Bronchial epithelial cell (primary cell): ENCODE measurements around the gene PODXL2. TPM values are rescaled to one million over a fixed set of nuclear protein-coding genes. Genes with fewer than 3 reads are reported as not detected.

Experiments
- DNase-seq: peaks from one replicate; pipeline ENCODE4 v3.0.0-alpha.2; 2010; ENCODE audit warnings: low read depth
- FAIRE-seq: peaks from 2 replicates; lab custom pipeline; 2011; peaks lifted over from hg19 to GRCh38; lab: Jason Lieb, UNC
- H3K27me3 ChIP-seq: 2 replicates; pipeline ENCODE4 v1.5.1; 2011; ENCODE audit warnings: low read length; ENCODE audit not compliant: control insufficient read depth, insufficient read depth
- H3K36me3 ChIP-seq: 2 replicates; pipeline ENCODE4 v1.5.1; 2011; ENCODE audit warnings: low read length; ENCODE audit not compliant: control insufficient read depth, insufficient read depth
- H3K4me3 ChIP-seq: 2 replicates; pipeline ENCODE4 v1.5.1; 2011; ENCODE audit warnings: mild to moderate bottlenecking, low read depth, low read length, control low read depth
- CTCF ChIP-seq: IDR thresholded peaks from 2 replicates; pipeline ENCODE4 v1.5.1; 2011; ENCODE audit warnings: mild to moderate bottlenecking, moderate library complexity, low read length, control low read depth, inconsistent platforms; ENCODE audit not compliant: insufficient read depth, severe bottlenecking
- total RNA-seq: library from RNA; depleted of rRNA; stranded (reverse); fragments of >200 nt; gene quantifications from 2 replicates; pipeline ENCODE4 v1.2.1, GENCODE V29; 2014

PODXL2 gene
- total RNA-seq, 1 donor from 2014 or later = 3.4 TPM

- no peaks in the 10 kb centered on the region for H3K36me3 ChIP-seq
- DNase-seq = no peak
- H3K4me3 ChIP-seq = no peak overlapping the region
- no peak for FAIRE-seq
- TF ChIP-seq CTCF = no peak
- no peaks in the 10 kb centered on the region for H3K27me3 ChIP-seq
Measured at GRCh38 chr3:127661600-127661999, 32.6 kb downstream of the PODXL2 start.

- no peak for FAIRE-seq
- H3K36me3 ChIP-seq = no peaks in the 10 kb centered on the region
- H3K4me3 ChIP-seq = no peak overlapping the region
- no peak for DNase-seq
- TF ChIP-seq CTCF = no peak
- no peaks in the 10 kb centered on the region for H3K27me3 ChIP-seq
Measured at GRCh38 chr3:127662001-127662469, 33.0 kb downstream of the PODXL2 start.

DNA sequence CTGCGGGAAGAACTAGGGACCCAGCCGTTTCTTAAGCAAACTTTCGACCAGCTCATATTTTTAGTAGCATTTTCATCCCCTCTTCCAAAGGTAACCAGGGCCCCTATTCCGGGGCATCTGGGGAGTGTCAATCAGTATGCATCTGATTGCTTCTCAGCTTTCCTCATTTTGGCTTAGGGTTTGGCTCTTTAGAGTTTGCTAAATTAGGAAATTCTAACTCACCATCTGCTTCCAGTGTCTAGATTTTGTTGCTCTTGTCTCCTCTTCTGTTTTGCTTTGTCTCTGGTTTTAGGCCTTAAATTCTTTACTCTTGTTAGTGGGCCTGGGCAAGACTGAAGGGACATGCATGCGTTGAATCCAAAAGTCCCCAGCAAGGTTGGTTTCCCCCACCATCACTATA, 34.2 kb downstream of the PODXL2 start:
- DNase-seq (no peak), FAIRE-seq (no peak)
- TF ChIP-seq CTCF = no peak
- Histone ChIP-seq H3K4me3 (no peak overlapping the region), H3K27me3 (no peaks in the 10 kb centered on the region), H3K36me3 (no peaks in the 10 kb centered on the region)

DNA sequence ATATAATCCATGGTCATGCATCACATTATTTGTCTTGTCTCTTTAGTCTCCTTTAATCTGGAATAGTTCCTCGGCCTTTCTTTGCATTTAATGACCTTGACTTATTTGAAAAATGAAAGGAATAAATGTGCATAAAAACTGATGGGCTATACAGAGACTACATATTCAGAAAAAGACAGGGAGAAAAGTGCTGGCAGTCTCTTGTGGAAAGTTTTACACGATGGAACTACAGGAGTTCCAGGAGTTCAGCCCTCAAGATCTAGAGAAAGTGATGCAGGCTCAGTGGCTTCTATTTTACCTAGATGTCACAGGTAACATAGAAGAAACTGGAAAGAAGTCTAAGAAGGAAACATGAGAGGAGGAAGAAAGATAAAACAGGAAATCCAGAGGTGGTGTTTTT, 36.2 kb downstream of the PODXL2 start:
- H3K27me3 ChIP-seq = no peaks in the 10 kb centered on the region
- H3K4me3 ChIP-seq = no peak overlapping the region
- FAIRE-seq = no peak
- TF ChIP-seq CTCF = no peak
- no peaks in the 10 kb centered on the region for H3K36me3 ChIP-seq
- DNase-seq = no peak

DNA sequence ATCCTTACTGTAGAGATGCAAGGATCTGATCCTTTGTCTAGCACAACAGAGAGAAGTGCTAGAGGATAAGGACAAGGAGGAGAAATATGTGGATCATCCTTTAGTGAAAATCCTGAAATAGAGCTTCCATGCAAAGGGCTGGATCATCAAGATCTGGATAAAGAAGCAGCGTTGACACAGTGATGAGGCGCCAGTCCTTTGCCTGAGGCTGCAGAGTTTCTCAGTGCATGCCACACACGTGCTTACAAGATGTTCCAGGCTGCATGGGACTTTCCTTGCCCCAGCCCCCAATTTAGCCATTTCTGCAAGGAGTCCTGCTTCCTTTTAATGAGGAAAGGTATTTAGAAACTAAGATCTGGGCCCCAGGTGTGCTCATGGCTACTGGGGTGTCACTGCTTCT, 36.6 kb downstream of the PODXL2 start:
- Histone ChIP-seq H3K36me3 (no peaks in the 10 kb centered on the region), H3K27me3 (no peaks in the 10 kb centered on the region), H3K4me3 (no peak overlapping the region)
- DNase-seq (peak; percentile 19), FAIRE-seq (no peak)
- no peak for TF ChIP-seq CTCF

GRCh38 chr3:127666676-127667075, 37.7 kb downstream of the PODXL2 start:
- H3K4me3 ChIP-seq = no peak overlapping the region
- H3K27me3 ChIP-seq = no peaks in the 10 kb centered on the region
- TF ChIP-seq CTCF = no peak
- DNase-seq = no peak
- no peaks in the 10 kb centered on the region for H3K36me3 ChIP-seq
- FAIRE-seq = no peak
